Activated naive CD8-positive, alpha-beta T cell treated with anti-CD3 and anti-CD28 coated beads, Interleukin-2, amount 50 U/mL, for 24 hours (primary cell): ENCODE data around the gene EHD4.
A peak's percentile ranks its signal among the peaks of the same experiment; 100 is the strongest.

ENCODE experiments used
- ATAC-seq: fragments of 150-1000 bp; cut with Tn5 transposase; one replicate; pipeline ENCODE4 v1.10.0; 2021
- DNase-seq: peaks from one replicate; pipeline ENCODE4 v3.0.0; 2021
- H3K27ac Mint-ChIP-seq: one replicate; pipeline ENCODE4 v1.8.0; 2021; ENCODE audit warnings: mild to moderate bottlenecking, mixed read lengths
- H3K27me3 Mint-ChIP-seq: one replicate; pipeline ENCODE4 v1.8.0; 2021; ENCODE audit warnings: mixed read lengths
- H3K36me3 Mint-ChIP-seq: one replicate; pipeline ENCODE4 v1.8.0; 2021; ENCODE audit warnings: low read depth, mixed read lengths
- H3K4me1 Mint-ChIP-seq: one replicate; pipeline ENCODE4 v1.8.0; 2021; ENCODE audit warnings: mixed read lengths
- H3K4me3 Mint-ChIP-seq: one replicate; pipeline ENCODE4 v1.8.0; 2021; ENCODE audit warnings: mild to moderate bottlenecking, moderate library complexity, mixed read lengths
- H3K9me3 Mint-ChIP-seq: one replicate; pipeline ENCODE4 v1.8.0; 2021; ENCODE audit warnings: mixed read lengths

Gene EHD4

GRCh38 chr15:41869770-41870688, 102.3 kb downstream of the EHD4 start:
- peak overlapping the region; percentile 30 for H3K27ac Mint-ChIP-seq
- H3K9me3 Mint-ChIP-seq: no peaks in the 10 kb centered on the region
- H3K36me3 Mint-ChIP-seq: no peaks in the 10 kb centered on the region
- H3K4me3 Mint-ChIP-seq: no peak overlapping the region
- no peaks in the 10 kb centered on the region for H3K27me3 Mint-ChIP-seq
- DNase-seq (no peak), ATAC-seq (no peak)
- peaks cover 7% of the 10 kb centered on the region for H3K4me1 Mint-ChIP-seq

GRCh38 chr15:41868321-41868720, 104.0 kb downstream of the EHD4 start:
- H3K4me3 Mint-ChIP-seq: no peak overlapping the region
- no peaks in the 10 kb centered on the region for H3K36me3 Mint-ChIP-seq
- peaks cover 7% of the 10 kb centered on the region for H3K4me1 Mint-ChIP-seq
- H3K27ac Mint-ChIP-seq: no peak overlapping the region
- H3K27me3 Mint-ChIP-seq: no peaks in the 10 kb centered on the region
- no peak for DNase-seq
- no peaks in the 10 kb centered on the region for H3K9me3 Mint-ChIP-seq
- no peak for ATAC-seq

- DNase-seq (no peak), ATAC-seq (no peak)
- Mint-ChIP-seq H3K4me3 (no peak overlapping the region), H3K27me3 (no peaks in the 10 kb centered on the region), H3K9me3 (no peaks in the 10 kb centered on the region), H3K36me3 (no peaks in the 10 kb centered on the region), H3K4me1 (peaks cover 7% of the 10 kb centered on the region), H3K27ac (no peak overlapping the region)
These were observed 105.3 kb downstream of the EHD4 start for GRCh38 chr15:41866872-41867579.

- Mint-ChIP-seq H3K4me3 (no peak overlapping the region), H3K36me3 (no peaks in the 10 kb centered on the region), H3K27ac (no peak overlapping the region), H3K9me3 (no peaks in the 10 kb centered on the region), H3K27me3 (no peaks in the 10 kb centered on the region), H3K4me1 (peaks cover 5% of the 10 kb centered on the region)
- DNase-seq: no peak
- no peak for ATAC-seq
These were observed 106.1 kb downstream of the EHD4 start for GRCh38 chr15:41866263-41866703.

- Mint-ChIP-seq H3K27me3 (no peaks in the 10 kb centered on the region), H3K4me3 (no peak overlapping the region), H3K36me3 (no peaks in the 10 kb centered on the region), H3K27ac (no peak overlapping the region), H3K9me3 (no peaks in the 10 kb centered on the region), H3K4me1 (peaks cover 2% of the 10 kb centered on the region)
- DNase-seq (no peak), ATAC-seq (no peak)
These were observed 106.8 kb downstream of the EHD4 start for GRCh38 chr15:41865490-41866055.

GRCh38 chr15:41862515-41863116, 109.7 kb downstream of the EHD4 start:
- Mint-ChIP-seq H3K4me1 (peaks cover 3% of the 10 kb centered on the region), H3K27ac (no peak overlapping the region), H3K9me3 (no peaks in the 10 kb centered on the region), H3K36me3 (no peaks in the 10 kb centered on the region), H3K4me3 (no peak overlapping the region), H3K27me3 (no peaks in the 10 kb centered on the region)
- DNase-seq: no peak
- no peak for ATAC-seq

GRCh38 chr15:41861736-41862356, 110.5 kb downstream of the EHD4 start:
- no peak overlapping the region for H3K27ac Mint-ChIP-seq
- H3K4me1 Mint-ChIP-seq: peaks cover 3% of the 10 kb centered on the region
- ATAC-seq (no peak), DNase-seq (no peak)
- no peaks in the 10 kb centered on the region for H3K36me3 Mint-ChIP-seq
- no peaks in the 10 kb centered on the region for H3K27me3 Mint-ChIP-seq
- no peaks in the 10 kb centered on the region for H3K9me3 Mint-ChIP-seq
- H3K4me3 Mint-ChIP-seq: no peak overlapping the region

GRCh38 chr15:41860049-41860828, 112.1 kb downstream of the EHD4 start:
- Mint-ChIP-seq H3K9me3 (no peaks in the 10 kb centered on the region), H3K27me3 (no peaks in the 10 kb centered on the region), H3K4me3 (no peak overlapping the region), H3K27ac (no peak overlapping the region), H3K36me3 (no peaks in the 10 kb centered on the region), H3K4me1 (peaks cover 3% of the 10 kb centered on the region)
- no peak for DNase-seq
- no peak for ATAC-seq

GRCh38 chr15:41858756-41859155, 113.6 kb downstream of the EHD4 start:
- H3K4me1 Mint-ChIP-seq: peaks cover 3% of the 10 kb centered on the region
- no peak overlapping the region for H3K27ac Mint-ChIP-seq
- no peaks in the 10 kb centered on the region for H3K36me3 Mint-ChIP-seq
- no peak overlapping the region for H3K4me3 Mint-ChIP-seq
- ATAC-seq: no peak
- no peak for DNase-seq
- H3K9me3 Mint-ChIP-seq: no peaks in the 10 kb centered on the region
- no peaks in the 10 kb centered on the region for H3K27me3 Mint-ChIP-seq

GRCh38 chr15:41857316-41857715, 115.0 kb downstream of the EHD4 start:
- H3K9me3 Mint-ChIP-seq: no peaks in the 10 kb centered on the region
- no peaks in the 10 kb centered on the region for H3K36me3 Mint-ChIP-seq
- H3K27me3 Mint-ChIP-seq: no peaks in the 10 kb centered on the region
- ATAC-seq: no peak
- peaks cover 3% of the 10 kb centered on the region for H3K4me1 Mint-ChIP-seq
- no peak overlapping the region for H3K4me3 Mint-ChIP-seq
- DNase-seq: no peak
- H3K27ac Mint-ChIP-seq: no peak overlapping the region

- ATAC-seq: no peak
- Mint-ChIP-seq H3K4me1 (peaks cover 3% of the 10 kb centered on the region), H3K27me3 (no peaks in the 10 kb centered on the region), H3K36me3 (no peaks in the 10 kb centered on the region), H3K9me3 (no peaks in the 10 kb centered on the region), H3K27ac (no peak overlapping the region), H3K4me3 (no peak overlapping the region)
- DNase-seq: no peak
These were observed 115.6 kb downstream of the EHD4 start for GRCh38 chr15:41856716-41857115.

GRCh38 chr15:41856262-41856661, 116.1 kb downstream of the EHD4 start:
- Mint-ChIP-seq H3K9me3 (no peaks in the 10 kb centered on the region), H3K27ac (no peak overlapping the region), H3K27me3 (no peaks in the 10 kb centered on the region), H3K36me3 (no peaks in the 10 kb centered on the region), H3K4me1 (peaks cover 3% of the 10 kb centered on the region), H3K4me3 (no peak overlapping the region)
- DNase-seq (no peak), ATAC-seq (no peak)

- Mint-ChIP-seq H3K27me3 (no peaks in the 10 kb centered on the region), H3K36me3 (no peaks in the 10 kb centered on the region), H3K9me3 (no peaks in the 10 kb centered on the region), H3K4me1 (peaks cover 3% of the 10 kb centered on the region), H3K27ac (no peak overlapping the region), H3K4me3 (no peak overlapping the region)
- ATAC-seq: no peak
- no peak for DNase-seq
These were observed 116.9 kb downstream of the EHD4 start for GRCh38 chr15:41855261-41855961.
